PC-3 (cell line): ENCODE data around the gene PAH. TPM values are rescaled to one million over a fixed set of nuclear protein-coding genes. Genes with fewer than 3 reads are reported as not detected.

Source experiments
- ATAC-seq: fragments of 200-7000 bp; cut with Tn5 transposase; 2 replicates; pipeline ENCODE4 v1.9.1; 2020; ENCODE audit warnings: mild to moderate bottlenecking, moderate library complexity
- BruUV-seq: library from RNA; stranded (reverse); fragments of 400-500 nt; replicated peaks from 2 replicates; lab custom pipeline; 2021; lab: Mats Ljungman, UMichigan
- CTCF ChIA-PET: fragments of 300-600 bp; sonication (Branson Sonifier 250); formaldehyde crosslinking; loops from one replicate; lab custom pipeline; 2022; ENCODE audit warnings: antibody characterized with exemption; lab: Charles Lee
- POLR2A ChIA-PET: fragments of 300-600 bp; sonication (Branson Sonifier 250); formaldehyde crosslinking; loops from one replicate; lab custom pipeline; 2022; ENCODE audit warnings: antibody characterized with exemption; ENCODE audit not compliant: unreplicated experiment; lab: Charles Lee
- DNase-seq: peaks from one replicate; pipeline ENCODE4 v3.0.0-alpha.2; 2015
- H2AFZ ChIP-seq: fragments of 300-600 bp; sonication (generic); 2 replicates; pipeline ENCODE4 v1.6.0; 2016; ENCODE audit warnings: antibody characterized with exemption, low read length
- H3F3A ChIP-seq: fragments of 300-600 bp; sonication (generic); one replicate; pipeline ENCODE4 v1.6.0; 2017; ENCODE audit warnings: antibody characterized with exemption, low read length, control low read depth, mild to moderate bottlenecking; ENCODE audit not compliant: unreplicated experiment
- H3K27ac ChIP-seq: fragments of 300-600 bp; sonication (generic); 2 replicates; pipeline ENCODE4 v1.5.1; 2016; ENCODE audit warnings: mild to moderate bottlenecking, low read length
- H3K27me3 ChIP-seq: fragments of 300-600 bp; sonication (generic); 2 replicates; pipeline ENCODE4 v1.6.1; 2016; ENCODE audit warnings: low read length, mixed read lengths
- H3K36me3 ChIP-seq: fragments of 300-600 bp; sonication (generic); 2 replicates; pipeline ENCODE4 v1.6.1; 2016; ENCODE audit warnings: low read depth, mixed run types, low read length, mixed read lengths
- H3K4me1 ChIP-seq: fragments of 300-600 bp; sonication (generic); 2 replicates; pipeline ENCODE4 v1.5.1; 2016; ENCODE audit warnings: low read length; ENCODE audit not compliant: insufficient read depth
- H3K4me2 ChIP-seq: fragments of 300-600 bp; sonication (generic); 2 replicates; pipeline ENCODE4 v1.6.0; 2016; ENCODE audit warnings: low read length
- H3K4me3 ChIP-seq: fragments of 300-600 bp; sonication (generic); 2 replicates; pipeline ENCODE4 v1.5.1; 2016; ENCODE audit warnings: mild to moderate bottlenecking, low read length, mixed read lengths
- H3K79me2 ChIP-seq: fragments of 300-600 bp; sonication (generic); 2 replicates; pipeline ENCODE4 v1.6.1; 2017; ENCODE audit warnings: low read length, mixed read lengths
- H3K9ac ChIP-seq: fragments of 300-600 bp; sonication (generic); 2 replicates; pipeline ENCODE4 v1.6.0; 2016; ENCODE audit warnings: mild to moderate bottlenecking, low read length
- H3K9me2 ChIP-seq: fragments of 300-600 bp; sonication (generic); replicated peaks from 2 replicates; pipeline ENCODE4 v1.6.1; 2016; ENCODE audit warnings: mixed run types, low read length, mixed read lengths
- H3K9me3 ChIP-seq: fragments of 300-600 bp; sonication (generic); 2 replicates; pipeline ENCODE4 v1.6.1; 2016; ENCODE audit warnings: low read length, mixed read lengths
- H4K20me1 ChIP-seq: fragments of 300-600 bp; sonication (generic); 2 replicates; pipeline ENCODE4 v1.6.1; 2016; ENCODE audit warnings: low read length, mixed read lengths
- CTCF ChIP-seq: fragments of 300-600 bp; sonication (generic); conservative IDR thresholded peaks from 2 replicates; pipeline ENCODE4 v1.5.1; 2017; ENCODE audit warnings: antibody characterized with exemption, low read depth, mild to moderate bottlenecking, low read length
- EZH2 ChIP-seq: fragments of 300-600 bp; sonication (generic); IDR thresholded peaks from one replicate; pipeline ENCODE4 v1.6.1; 2017; ENCODE audit warnings: antibody characterized with exemption, mild to moderate bottlenecking, low read length; ENCODE audit not compliant: unreplicated experiment
- EZH2phosphoT487 ChIP-seq: fragments of 300-600 bp; sonication (generic); IDR thresholded peaks from 2 replicates; pipeline ENCODE4 v1.6.1; 2018; ENCODE audit warnings: mild to moderate bottlenecking, antibody characterized with exemption, low read length, borderline replicate concordance
- intact Hi-C: fragments of 100-400 bp; cut with micrococcal nuclease; formaldehyde crosslinking; loops from 2 replicates; pipeline ENCODE4 v1.9.0; 2023
- total RNA-seq: library from RNA; depleted of rRNA; stranded (reverse); fragments of >200 nt; gene quantifications from 2 replicates; pipeline ENCODE4 v1.2.3, GENCODE V29; 2014

Gene PAH
- total RNA-seq, 1 experiment from 2014 or later: not detected

DNA sequence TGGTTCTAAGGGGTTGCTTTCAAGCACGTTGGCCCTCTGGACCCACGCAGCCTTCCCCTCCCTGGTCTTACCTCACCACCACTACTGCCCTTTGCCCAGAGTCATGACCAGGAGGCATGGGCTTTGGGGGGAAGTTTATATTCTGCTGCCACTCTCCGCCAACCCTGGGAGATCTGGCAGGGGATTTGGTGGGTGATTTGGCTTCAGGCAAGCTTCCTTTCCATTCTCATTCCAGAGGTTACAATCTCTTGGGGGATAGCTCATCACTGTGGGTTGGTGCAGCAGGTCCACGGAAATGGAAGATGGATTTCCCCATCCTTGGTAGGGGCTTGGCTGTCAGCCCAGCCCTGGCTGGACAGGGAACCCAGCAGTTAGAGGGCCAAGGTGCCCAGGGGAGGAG lies 6.3 kb downstream of the PAH start:
- no peak for ATAC-seq
- H3K36me3 ChIP-seq: no peaks in the 10 kb centered on the region
- no peak overlapping the region for H3K27ac ChIP-seq
- intact Hi-C loops: no loop called here
- BruUV-seq: no TSS peak
- H3K4me2 ChIP-seq: no peak overlapping the region
- no peaks in the 10 kb centered on the region for H4K20me1 ChIP-seq
- no peak overlapping the region for H2AFZ ChIP-seq
- no peaks in the 10 kb centered on the region for H3K79me2 ChIP-seq
- DNase-seq: no peak
- TF ChIP-seq CTCF: no peak
- no peak for TF ChIP-seq EZH2phosphoT487
- TF ChIP-seq EZH2: no peak
- ChIA-PET CTCF (interaction anchor here (0.7 kb wide), 1 partner anchor 10 kb away, joined by 5 read pairs; no protein-coding TSS in a partner anchor), POLR2A (no interaction called here)
- H3F3A ChIP-seq: no peaks in the 10 kb centered on the region
- H3K9me2 ChIP-seq: no peaks in the 10 kb centered on the region
- H3K4me3 ChIP-seq: no peak overlapping the region
- H3K9me3 ChIP-seq: no peaks in the 10 kb centered on the region
- H3K4me1 ChIP-seq: no peaks in the 10 kb centered on the region
- no peak overlapping the region for H3K9ac ChIP-seq
- H3K27me3 ChIP-seq: no peaks in the 10 kb centered on the region

DNA sequence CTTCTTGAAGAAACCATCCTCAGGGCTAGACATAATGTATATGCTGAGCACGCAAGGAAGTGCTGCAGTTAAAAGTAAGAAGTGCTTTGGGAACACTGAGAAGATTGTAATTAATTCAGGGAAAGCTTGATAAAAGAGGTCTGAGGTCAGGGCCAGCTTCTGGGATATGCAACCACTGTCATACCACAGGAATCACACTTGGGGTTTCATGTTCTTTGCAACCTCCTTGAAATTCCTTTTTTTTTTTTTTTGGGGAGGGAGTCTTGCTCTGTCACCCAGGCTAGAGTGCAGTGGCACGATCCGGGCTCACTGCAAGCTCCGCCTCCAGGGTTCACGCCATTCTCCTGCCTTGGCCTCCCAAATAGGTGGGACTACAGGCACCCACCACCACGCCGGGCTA lies 6.9 kb downstream of the PAH start:
- Histone ChIP-seq H3K4me1 (no peaks in the 10 kb centered on the region), H3K79me2 (no peaks in the 10 kb centered on the region), H3F3A (no peaks in the 10 kb centered on the region), H3K4me3 (no peak overlapping the region), H2AFZ (no peak overlapping the region), H3K27ac (no peak overlapping the region), H3K4me2 (no peak overlapping the region), H3K27me3 (no peaks in the 10 kb centered on the region), H3K9me3 (no peaks in the 10 kb centered on the region), H3K36me3 (no peaks in the 10 kb centered on the region), H4K20me1 (no peaks in the 10 kb centered on the region), H3K9me2 (no peaks in the 10 kb centered on the region), H3K9ac (no peak overlapping the region)
- ChIA-PET POLR2A (no interaction called here), CTCF (interaction anchor here (0.7 kb wide), 1 partner anchor 9 kb away, joined by 5 read pairs; no protein-coding TSS in a partner anchor)
- no TSS peak for BruUV-seq
- ATAC-seq (no peak), DNase-seq (no peak)
- intact Hi-C loops: no loop called here
- TF ChIP-seq CTCF (no peak), EZH2 (no peak), EZH2phosphoT487 (no peak)

- Histone ChIP-seq H3K79me2 (no peaks in the 10 kb centered on the region), H4K20me1 (no peaks in the 10 kb centered on the region), H3K4me1 (no peaks in the 10 kb centered on the region), H3K9me2 (no peaks in the 10 kb centered on the region), H3F3A (no peaks in the 10 kb centered on the region), H3K4me3 (no peak overlapping the region), H3K27me3 (no peaks in the 10 kb centered on the region), H2AFZ (no peak overlapping the region), H3K9me3 (no peaks in the 10 kb centered on the region), H3K27ac (no peak overlapping the region), H3K9ac (no peak overlapping the region), H3K36me3 (no peaks in the 10 kb centered on the region), H3K4me2 (no peak overlapping the region)
- CTCF ChIA-PET: no interaction called here
- TF ChIP-seq EZH2: no peak
- TF ChIP-seq EZH2phosphoT487: no peak
- no peak for TF ChIP-seq CTCF
- DNase-seq (no peak), ATAC-seq (no peak)
- POLR2A ChIA-PET: no interaction called here
- intact Hi-C loops: no loop called here
- BruUV-seq: no TSS peak
These were observed 9.1 kb downstream of the PAH start for GRCh38 chr12:102907918-102908317.
